Measurements from ENCODE around the gene PIM2.
"Not testable (repeated sequence)": the region's sequence is repeated elsewhere in the genome, so short reads cannot be mapped to it uniquely, and the experiment has no call there.

DNA sequence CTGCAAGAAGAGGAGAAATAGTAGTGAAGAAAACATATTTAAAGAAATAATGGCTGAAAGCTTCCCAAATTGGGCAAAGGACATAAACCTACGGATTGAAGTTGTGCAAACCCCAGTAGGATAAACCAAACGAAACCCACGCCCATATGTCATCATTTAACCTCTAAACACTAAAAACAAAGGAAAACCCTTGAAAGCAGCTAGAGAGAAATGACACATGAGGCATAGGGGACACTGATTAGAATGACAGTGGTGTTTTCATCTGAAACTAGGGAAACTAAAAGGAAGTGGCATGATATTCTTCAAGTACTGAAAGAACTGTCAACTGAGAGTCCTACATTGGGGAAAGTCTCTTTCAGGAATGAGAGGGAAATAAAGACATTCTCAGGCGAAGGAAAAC is 41.9 kb downstream of the PIM2 start:
- TF ChIP-seq, protein P1, sequence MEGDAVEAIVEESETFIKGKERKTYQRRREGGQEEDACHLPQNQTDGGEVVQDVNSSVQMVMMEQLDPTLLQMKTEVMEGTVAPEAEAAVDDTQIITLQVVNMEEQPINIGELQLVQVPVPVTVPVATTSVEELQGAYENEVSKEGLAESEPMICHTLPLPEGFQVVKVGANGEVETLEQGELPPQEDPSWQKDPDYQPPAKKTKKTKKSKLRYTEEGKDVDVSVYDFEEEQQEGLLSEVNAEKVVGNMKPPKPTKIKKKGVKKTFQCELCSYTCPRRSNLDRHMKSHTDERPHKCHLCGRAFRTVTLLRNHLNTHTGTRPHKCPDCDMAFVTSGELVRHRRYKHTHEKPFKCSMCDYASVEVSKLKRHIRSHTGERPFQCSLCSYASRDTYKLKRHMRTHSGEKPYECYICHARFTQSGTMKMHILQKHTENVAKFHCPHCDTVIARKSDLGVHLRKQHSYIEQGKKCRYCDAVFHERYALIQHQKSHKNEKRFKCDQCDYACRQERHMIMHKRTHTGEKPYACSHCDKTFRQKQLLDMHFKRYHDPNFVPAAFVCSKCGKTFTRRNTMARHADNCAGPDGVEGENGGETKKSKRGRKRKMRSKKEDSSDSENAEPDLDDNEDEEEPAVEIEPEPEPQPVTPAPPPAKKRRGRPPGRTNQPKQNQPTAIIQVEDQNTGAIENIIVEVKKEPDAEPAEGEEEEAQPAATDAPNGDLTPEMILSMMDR (IDR thresholded peaks at IDR 0.05; ENCODE audit: insufficient read depth, low read length, poor library complexity, severe bottlenecking), result not testable (repeated sequence)
- TF ChIP-seq EZH2phosphoT487 (conservative IDR thresholded peaks at IDR 0.05; ENCODE audit: low read length), result not testable (repeated sequence)

Measured in SU-DHL-6 (cell line).